Left ventricle myocardium superior (tissue), 1 donor: ENCODE data around the gene AGAP1. TPM values are rescaled to one million over a fixed set of nuclear protein-coding genes. Genes with fewer than 3 reads are reported as not detected.

Source experiments
- ATAC-seq: fragments of 200-7000 bp; cut with Tn5 transposase; one replicate; pipeline ENCODE4 v1.9.1; 2020; ENCODE audit warnings: mild to moderate bottlenecking, moderate library complexity
- DNase-seq: peaks from one replicate; pipeline ENCODE4 v3.0.0-alpha.2; 2020
- intact Hi-C: fragments of 100-400 bp; cut with micrococcal nuclease; formaldehyde crosslinking; loops from one replicate; pipeline ENCODE4 v1.11.0; 2022
- total RNA-seq: library from RNA; stranded (reverse); fragmentation: NEBNext Ultra II Directional; extraction: Animal tissue kit (Norgen Biotek cat#: 25700); gene quantifications from one replicate; pipeline ENCODE4 v1.2.1, GENCODE V29; 2021
- donor health status: DM: no; HTN: yes; CAD: no; lungs with severe emphysema.

AGAP1 gene
- total RNA-seq, 1 donor from 2014 or later = 22.3 TPM

DNA sequence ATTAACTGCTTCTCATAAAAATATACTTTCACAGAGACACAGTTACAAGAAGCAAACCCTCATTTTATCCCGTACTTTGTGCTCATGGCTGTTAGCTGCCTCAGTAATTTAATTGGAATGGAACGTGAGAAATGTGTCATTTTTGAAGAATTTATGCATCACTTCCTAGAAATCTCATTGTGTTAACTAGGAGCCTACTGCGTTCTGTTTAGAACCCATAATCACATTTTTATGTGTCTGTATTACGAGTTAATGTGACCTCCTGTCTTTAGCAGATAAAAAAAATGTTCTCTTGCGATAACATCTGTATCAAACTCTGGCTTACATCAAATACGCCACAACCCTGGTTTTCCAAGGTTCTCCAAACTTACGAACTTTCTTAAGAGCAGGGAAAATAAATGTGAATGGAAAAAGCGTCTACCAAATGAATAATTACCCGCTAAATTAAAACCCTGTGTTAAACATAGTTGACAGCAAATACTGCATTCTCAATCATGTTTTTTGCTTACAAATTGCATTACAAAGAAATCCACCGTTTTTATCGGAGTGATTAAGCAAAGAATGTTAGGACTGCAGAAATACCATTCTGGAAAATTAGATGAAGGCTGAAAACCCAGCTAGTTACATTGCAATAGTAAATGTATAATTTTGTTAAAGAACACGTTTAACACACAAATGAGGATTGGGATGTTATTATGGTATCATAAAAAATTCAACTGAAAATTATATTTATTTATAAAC lies 686.4 kb downstream of the AGAP1 start:
- intact Hi-C loops = no loop called here
- ATAC-seq (no peak), DNase-seq (no peak)

DNA sequence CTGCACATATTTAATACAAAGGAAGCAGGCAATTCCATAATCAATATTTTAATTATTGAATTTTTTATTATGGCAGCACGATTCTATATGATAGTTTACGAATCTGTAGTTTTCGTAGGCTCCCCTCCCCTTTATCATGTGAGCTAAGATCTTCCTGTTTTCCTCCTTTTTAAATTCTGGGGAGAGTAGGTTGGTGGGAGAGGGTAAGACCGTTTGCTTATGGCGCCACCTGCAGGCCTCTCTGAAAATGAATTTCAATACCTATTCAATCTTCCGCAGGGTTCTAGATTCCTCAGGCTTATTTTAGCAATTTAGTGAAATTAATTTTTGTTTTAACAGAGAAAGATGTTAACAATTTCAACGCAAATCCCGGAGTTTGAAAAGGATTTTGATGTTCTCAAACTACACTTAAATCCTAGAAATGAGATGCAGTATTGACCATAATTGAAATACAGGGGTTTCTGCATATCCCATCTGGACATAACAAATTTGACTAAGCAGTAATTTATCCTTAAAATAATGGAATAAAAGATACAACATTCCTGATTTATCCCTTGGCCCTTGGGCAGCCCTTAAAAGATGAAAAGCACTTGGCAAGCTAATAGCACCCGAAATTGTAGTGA lies 687.1 kb downstream of the AGAP1 start:
- ATAC-seq (peak; percentile 43), DNase-seq (no peak)
- intact Hi-C loops = no loop called here
